CD4-positive, alpha-beta T cell treated with Interleukin-6 for 4 hours (primary cell): ENCODE results near the gene TMF1.
A peak's percentile ranks its signal among the peaks of the same experiment; 100 is the strongest.

Experiments used
- DNase-seq: peaks from one replicate; pipeline ENCODE4 v3.0.0-alpha.2; 2020; ENCODE audit warnings: mixed read lengths

TMF1 gene

GRCh38 chr3:68972358-68972979, 79.7 kb downstream of the TMF1 start:
- peak; percentile 21 for DNase-seq
